HG03558 (cell line): ENCODE results near the gene S100A12.

Experiments
- ATAC-seq: cut with Tn5 transposase; IDR thresholded peaks from one replicate; pipeline ENCODE4 v1.9.1; 2021; ENCODE audit warnings: moderate number of reproducible peaks; ENCODE audit not compliant: unreplicated experiment; ENCODE audit errors: extremely low read depth

S100A12 gene

DNA sequence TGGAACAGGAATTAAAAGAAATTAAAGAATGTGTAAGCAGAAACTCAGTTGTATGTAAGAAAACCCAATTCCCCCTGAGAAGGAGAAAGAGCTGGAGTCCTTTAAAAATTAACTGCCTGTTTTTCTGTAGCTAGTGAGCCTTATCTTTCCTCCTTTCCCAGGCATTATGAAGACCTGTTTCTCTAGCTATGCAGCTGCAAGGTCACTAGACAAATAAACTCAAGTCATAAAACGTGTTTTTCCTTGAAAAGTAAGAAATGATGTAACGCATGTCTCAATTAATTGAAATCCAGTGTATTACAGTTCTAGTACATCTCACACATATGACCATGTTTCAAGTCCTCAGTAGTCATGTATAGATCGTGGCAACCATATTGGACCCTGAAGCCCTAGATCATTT is 5.3 kb downstream of the S100A12 start:
- no peak for ATAC-seq

- ATAC-seq: no peak
Measured at GRCh38 chr1:153368495-153368894, 6.9 kb downstream of the S100A12 start.

DNA sequence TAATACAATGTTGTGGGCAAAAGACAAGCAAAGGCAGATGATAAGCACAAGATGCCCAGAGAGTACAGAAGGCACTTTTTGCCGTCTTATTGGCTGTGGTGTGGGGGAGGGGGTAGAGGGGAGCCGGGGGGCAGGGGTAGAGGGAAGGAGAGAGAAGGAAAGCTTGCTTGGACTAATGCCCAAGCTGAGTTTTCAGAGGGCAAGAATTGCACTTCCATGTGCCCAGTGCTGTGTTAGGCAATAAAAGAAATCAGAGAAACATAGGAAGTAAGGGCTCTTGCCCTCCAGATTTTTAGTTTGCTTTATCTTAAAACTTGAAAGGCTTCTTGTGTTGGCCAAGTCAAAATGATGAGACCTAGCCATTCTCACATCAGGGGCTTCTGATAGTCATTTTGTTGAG is 8.3 kb downstream of the S100A12 start:
- ATAC-seq: no peak

DNA sequence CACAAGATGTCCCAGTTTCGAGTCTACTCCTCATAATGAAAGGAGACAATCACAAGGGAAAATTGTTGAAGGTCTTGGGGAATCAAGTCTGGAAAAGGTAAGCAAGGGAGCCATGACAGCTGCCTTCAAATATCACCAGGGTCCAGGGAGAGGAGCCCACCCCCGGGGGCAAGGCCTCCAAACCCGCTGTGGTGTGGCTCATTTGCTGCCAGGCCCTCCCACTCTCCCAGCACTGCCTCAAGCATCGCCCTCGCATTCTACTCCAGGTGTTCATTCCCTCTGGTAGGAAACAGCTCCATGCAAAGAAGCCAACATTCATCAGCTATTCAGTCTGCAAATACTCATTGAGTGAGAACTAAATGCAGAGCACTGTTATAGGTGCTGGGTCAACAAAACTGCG is 9.2 kb downstream of the S100A12 start:
- ATAC-seq: no peak

DNA sequence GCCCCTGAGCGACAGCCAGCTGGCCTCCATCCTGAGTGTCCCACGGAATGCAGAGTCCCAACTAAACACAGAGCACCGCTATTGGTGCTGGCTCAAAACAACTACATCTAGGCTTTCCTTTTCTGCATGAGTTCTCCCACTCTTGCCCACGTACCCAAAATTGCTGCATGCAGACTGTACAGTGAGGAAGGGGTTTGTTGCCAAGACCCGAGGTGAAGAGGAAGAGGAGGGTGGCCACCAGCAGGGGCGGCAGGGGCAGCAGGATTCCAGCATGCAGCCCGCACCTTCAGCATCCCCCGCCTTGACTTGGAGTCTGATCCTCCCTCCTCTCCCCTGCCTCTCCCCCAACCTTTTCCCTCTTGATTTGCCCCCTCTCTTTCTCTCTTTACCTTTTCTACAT is 9.7 kb downstream of the S100A12 start:
- no peak for ATAC-seq

DNA sequence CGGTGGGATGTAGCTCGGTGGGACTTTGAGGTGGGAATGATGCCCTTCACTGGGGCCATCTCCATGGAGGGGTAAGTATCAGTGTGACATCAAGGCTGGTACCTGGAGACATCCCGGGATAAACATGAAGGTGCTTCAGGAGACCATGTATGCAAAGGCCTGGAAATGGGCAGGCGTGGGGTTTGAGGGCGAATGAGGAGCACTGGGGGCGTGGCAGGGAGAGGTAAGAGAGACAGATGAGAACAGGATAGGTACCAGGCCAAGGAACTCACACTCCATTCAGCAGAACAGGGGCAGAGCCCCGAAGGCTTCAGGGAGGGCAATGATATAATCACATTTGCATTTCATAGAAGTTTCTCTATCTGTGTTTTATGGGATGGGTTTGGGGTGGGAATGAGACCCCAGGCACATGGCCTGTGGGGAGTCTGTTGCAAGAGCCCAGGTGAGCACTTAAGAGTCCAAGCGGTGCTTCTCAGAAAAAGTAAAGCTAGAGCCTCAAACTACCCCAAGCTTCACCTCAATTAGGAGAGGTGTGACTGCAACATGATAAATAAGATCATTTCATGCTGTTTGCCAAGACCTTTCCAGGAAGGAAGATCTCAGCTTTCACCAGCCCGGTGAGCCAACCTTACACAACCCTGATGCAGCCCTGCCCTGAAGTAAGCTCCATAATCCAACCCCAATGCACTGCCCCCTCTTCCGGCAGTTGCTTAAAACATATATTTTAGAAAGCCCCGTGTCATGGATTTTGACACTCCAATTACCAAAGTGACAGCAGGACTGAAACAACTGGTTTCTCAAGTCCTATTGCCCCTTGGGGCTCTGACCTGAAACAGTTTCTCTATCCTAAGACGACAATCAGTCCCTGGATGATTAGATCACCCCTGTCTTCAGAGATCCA is 10.4 kb downstream of the S100A12 start:
- no peak for ATAC-seq

GRCh38 chr1:153364156-153364555 is 11.3 kb downstream of the S100A12 start:
- no peak for ATAC-seq

- ATAC-seq: no peak
Measured at GRCh38 chr1:153363641-153364040, 11.8 kb downstream of the S100A12 start.

DNA sequence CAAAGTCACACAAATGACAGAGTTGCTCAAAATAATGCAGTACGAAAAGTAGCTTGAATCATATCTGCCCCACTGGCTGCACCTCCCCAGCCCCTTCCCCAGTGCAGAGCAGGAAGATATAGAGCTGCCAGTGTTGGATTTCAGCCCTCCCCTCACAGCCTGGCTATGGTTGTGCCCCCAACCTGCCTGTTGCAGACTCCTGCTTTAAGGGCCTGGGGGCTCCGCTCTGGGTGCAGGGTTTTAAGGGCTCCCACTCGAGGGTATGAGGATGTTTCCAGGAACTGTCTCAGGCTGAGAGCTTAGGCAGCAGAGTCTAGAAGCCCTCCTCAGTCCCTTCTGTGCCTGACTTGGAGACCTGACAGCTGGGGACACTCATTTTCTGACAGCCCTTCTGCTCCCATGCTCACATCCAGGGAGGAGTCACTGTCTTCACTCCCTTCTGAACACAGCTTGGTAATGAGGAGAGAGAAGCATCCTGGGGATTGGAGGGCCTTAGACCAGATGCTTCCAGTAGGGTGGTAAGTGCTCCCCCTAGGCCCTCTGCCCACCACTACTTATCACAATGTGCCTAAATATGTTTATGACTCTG is 13.1 kb downstream of the S100A12 start:
- ATAC-seq: no peak

DNA sequence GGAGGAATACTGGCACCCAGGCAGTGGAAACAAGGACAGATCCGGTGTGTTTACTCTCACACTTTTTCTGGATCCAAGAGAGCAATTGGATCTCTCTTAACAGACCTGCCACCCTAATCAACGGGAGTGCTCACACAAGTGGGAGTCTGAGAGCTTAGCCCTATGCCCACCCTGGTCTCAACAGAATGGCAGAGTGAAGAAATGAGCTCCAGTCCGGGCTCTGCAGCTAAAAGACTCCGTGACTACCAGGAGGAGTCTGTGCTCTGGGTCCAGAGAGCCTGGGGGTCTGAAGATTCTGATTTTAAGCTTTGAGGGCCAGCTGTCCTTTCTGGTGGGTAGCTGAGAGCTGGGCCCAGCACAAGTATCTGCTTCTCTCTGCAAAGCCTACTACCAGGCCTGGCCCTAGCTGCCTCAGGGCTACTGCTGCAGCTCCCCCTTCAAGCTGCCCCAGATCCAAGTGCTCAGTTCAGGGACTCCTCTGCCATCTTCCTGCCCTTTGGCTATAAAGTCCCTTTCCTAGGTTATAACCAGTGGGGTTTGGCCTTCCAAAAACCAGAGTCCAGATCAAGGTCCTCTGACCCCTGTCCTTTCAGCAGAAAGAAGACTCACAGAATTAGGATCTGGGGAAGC is 13.8 kb downstream of the S100A12 start:
- ATAC-seq: no peak

- ATAC-seq: no peak
Measured at GRCh38 chr1:153360592-153361479, 14.6 kb downstream of the S100A12 start.

DNA sequence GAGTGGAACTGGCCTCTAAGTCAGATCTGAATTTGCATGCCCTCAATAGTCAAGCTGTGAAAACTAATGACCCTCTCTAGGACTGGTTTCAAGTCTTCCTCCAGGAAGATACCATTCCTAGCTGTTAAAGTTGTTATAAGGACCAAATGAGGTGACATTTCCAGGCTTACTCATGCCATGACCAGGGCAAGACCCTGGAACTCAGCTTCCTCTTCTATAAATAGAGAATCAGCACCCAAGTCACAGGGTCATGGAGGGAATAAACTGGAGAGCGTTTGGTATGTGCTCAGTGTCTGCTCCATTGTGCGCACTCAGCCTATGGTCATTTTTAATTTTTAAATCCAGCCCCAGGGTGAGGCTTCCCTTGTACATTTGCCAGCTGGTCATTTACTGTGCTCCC is 15.2 kb downstream of the S100A12 start:
- ATAC-seq: no peak

- no peak for ATAC-seq
Measured at GRCh38 chr1:153359241-153359640, 16.2 kb downstream of the S100A12 start.

- ATAC-seq: no peak
Measured at GRCh38 chr1:153358691-153358975, 16.8 kb downstream of the S100A12 start.

GRCh38 chr1:153357853-153358690 is 17.3 kb downstream of the S100A12 start, which contains the start of gene S100A9:
Gene S100A9 (plus strand): TSS chr1:153357854. CDS start chr1:153358284, 430 bp downstream.
- no peak for ATAC-seq

DNA sequence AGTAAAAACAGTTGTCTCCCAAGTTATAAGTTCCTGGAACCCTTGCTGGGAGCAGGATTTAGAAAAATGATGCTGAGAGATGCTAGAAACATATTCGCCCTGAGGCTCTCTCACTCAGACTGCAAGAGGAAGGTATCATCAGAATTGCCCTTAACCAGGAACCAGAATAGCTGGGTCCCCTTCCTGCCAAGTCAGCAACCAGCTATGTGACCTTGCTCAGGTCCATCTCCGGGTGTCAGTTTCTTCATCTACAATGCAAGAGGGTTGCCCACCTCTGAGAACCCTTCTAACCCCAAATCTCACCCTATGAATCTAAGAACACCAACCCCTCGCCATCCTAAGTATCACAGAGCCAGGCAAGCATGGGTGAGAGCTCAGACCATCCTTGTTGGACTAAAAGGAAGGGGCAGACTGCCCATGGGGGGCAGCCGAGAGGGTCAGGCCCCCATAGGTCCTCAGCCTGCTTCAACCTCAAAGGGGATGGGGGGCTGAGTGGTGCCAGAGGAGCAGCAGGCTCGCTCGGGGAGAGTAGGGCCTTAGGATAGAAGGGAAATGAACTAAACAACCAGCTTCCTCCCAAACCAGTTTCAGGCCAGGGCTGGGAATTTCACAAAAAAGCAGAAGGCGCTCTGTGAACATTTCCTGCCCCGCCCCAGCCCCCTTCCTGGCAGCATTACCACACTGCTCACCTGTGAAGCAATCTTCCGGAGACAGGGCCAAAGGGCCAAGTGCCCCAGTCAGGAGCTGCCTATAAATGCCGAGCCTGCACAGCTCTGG is 18.2 kb downstream of the S100A12 start:
- no peak for ATAC-seq

DNA sequence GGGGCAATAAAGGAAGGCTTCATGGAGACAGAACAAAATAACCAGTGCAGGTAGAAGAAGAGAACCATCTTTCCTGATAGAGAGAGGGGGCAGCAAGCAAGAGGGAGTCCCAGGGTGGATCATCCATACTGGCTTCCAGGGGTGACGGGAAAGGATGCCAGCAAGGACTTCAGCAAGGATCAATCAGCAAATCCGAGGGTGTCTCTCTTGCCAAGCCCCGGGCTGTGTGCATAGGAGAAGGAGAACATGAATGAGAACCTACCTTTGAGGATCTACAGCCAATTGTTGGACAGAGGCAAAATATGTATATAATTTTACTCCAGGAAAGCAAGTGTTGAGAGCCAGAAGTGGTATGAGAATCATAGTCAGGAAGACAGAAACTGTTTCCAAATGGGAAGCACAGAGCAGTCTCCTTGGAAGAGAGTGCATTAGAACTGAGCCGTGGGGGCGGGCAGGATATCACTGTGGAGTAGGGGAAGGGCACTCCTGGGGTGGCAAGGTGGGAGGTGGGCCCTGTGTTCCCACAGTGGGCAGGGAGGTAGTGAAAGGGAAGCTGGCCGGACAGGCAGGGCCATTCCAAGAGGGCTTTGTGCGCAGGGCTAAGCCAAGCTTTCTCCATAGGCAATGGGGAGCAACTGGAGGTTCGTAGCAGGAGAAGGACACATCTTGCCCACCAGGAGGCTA is 18.9 kb downstream of the S100A12 start:
- ATAC-seq: no peak

DNA sequence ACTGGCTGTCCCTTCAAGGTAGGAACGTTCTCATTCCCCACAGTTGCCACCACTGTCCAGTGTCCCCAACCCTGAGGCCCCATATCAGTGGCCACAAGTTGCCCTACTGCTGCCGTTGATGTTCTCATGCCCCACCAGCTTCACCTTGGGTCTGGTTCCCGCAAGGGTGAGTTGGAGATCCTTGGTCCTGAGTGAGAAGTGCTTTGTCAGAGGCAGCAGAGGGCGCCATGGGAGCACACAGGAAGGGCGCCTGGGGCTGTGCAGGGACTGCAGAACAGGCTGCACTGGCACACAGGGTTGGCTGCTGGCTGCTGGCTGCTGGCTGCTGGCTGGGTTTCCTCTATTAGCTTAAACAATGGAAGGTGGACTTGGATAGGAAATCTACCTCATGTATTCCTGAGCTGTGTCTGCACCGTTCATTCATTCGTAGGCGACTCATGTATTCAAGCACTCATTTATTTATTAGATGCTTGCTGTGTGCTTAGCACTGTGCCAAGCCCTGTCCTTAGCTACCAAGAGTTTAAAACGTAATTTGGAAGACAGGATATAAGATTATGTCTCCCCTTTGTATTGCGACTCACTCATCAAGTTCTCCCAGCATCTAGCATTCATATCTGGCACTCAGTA is 19.9 kb downstream of the S100A12 start:
- ATAC-seq: no peak
